Lung (tissue), 12 donors: ENCODE results near the gene MS4A13. TPM values are rescaled to one million over a fixed set of nuclear protein-coding genes. Genes with fewer than 3 reads are reported as not detected.

Experiments
- ATAC-seq: fragments of 200-7000 bp; cut with Tn5 transposase; one replicate; pipeline ENCODE4 v1.9.1; 2020; ENCODE audit warnings: moderate number of reproducible peaks; ENCODE audit not compliant: insufficient read depth, low FRiP score
- DNase-seq, 3 donors: peaks; one replicate each; pipeline ENCODE4 v3.0.0-alpha.2; 2013 to 2017
- H3K27ac ChIP-seq, 2 donors: one replicate each; pipeline ENCODE4 v1.5.1; 2013; ENCODE audit warnings: mild to moderate bottlenecking in 2 of 2, moderate library complexity in 2 of 2, control low read depth in 1 of 2, inconsistent platforms in 1 of 2, low read depth in 1 of 2, low read length in 1 of 2
- H3K27me3 ChIP-seq, 3 donors: one replicate each; pipeline ENCODE4 v1.5.1; 2013; ENCODE audit warnings: low read length in 2 of 3; ENCODE audit not compliant: control insufficient read depth in 3 of 3, insufficient read depth in 3 of 3
- H3K36me3 ChIP-seq, 4 donors: one replicate each; pipeline ENCODE4 v1.5.1; 2013; ENCODE audit warnings: low read length in 4 of 4, mild to moderate bottlenecking in 1 of 4, moderate library complexity in 1 of 4; ENCODE audit not compliant: control insufficient read depth in 4 of 4, insufficient read depth in 4 of 4
- H3K4me1 ChIP-seq, 5 donors: one replicate each; pipeline ENCODE4 v1.5.1; 2013; ENCODE audit warnings: low read length in 5 of 5, mild to moderate bottlenecking in 2 of 5, moderate library complexity in 1 of 5; ENCODE audit not compliant: control insufficient read depth in 5 of 5, insufficient read depth in 5 of 5
- H3K4me3 ChIP-seq: one replicate; pipeline ENCODE4 v1.5.1; 2013; ENCODE audit warnings: mild to moderate bottlenecking, control low read depth, moderate library complexity
- H3K9ac ChIP-seq, 2 donors: one replicate each; pipeline ENCODE4 v1.5.1; 2013; ENCODE audit warnings: low read length in 2 of 2, control low read depth in 1 of 2; ENCODE audit not compliant: insufficient read depth in 1 of 2
- H3K9me3 ChIP-seq, 4 donors: one replicate each; pipeline ENCODE4 v1.5.1; 2013; ENCODE audit warnings: low read length in 3 of 4, mild to moderate bottlenecking in 1 of 4, moderate library complexity in 1 of 4; ENCODE audit not compliant: control insufficient read depth in 4 of 4, insufficient read depth in 3 of 4
- CTCF ChIP-seq: IDR thresholded peaks from 2 replicates; pipeline ENCODE4 v1.5.1; 2012; ENCODE audit warnings: mild to moderate bottlenecking; ENCODE audit errors: control extremely low read depth, extremely low read depth
- WGBS, 2 donors: extraction: QIAGEN DNeasy Blood & Tissue Kit; methylation state at CpG; one replicate each; pipeline ENCODE4 v1.1.7; 2013; 5-methylcytosine and 5-hydroxymethylcytosine counted together
- polyA plus RNA-seq, 2 donors: library from polyadenylated mRNA; stranded (reverse); fragments of 200-250 nt; gene quantifications; one replicate each; pipeline ENCODE4 v1.2.1, GENCODE V29; 2013
- total RNA-seq, 2 donors: library from RNA; depleted of rRNA in 1 of 2; stranded (reverse); fragments of >200 nt in 1 of 2; gene quantifications; one replicate each; pipeline ENCODE4 v1.2.1, GENCODE V29; 2014 to 2021
- donor health status: control.
- donor health status: control.
- donor health status: Bipolar disorder and iron deficiency.
- donor health status: healthy.
- donor health status: DM: yes; HTN: yes; CAD: no.

Gene MS4A13
- total and polyA plus RNA-seq, 4 donors = not detected

- WGBS, 2 donors = 92 to 93% methylated on average over 5 of the region's 5 CpGs
- no peaks in the 10 kb centered on the region for H3K4me1 ChIP-seq
- H3K36me3 ChIP-seq = no peaks in the 10 kb centered on the region
- no peak for TF ChIP-seq CTCF
- no peak overlapping the region for H3K27ac ChIP-seq
- ATAC-seq (no peak), DNase-seq (no peak)
- H3K9ac ChIP-seq = no peak overlapping the region
- H3K27me3 ChIP-seq = no peaks in the 10 kb centered on the region
- H3K4me3 ChIP-seq = no peak overlapping the region
- peaks cover 0 to 3% (median 1%) of the 10 kb centered on the region in 4 donors for H3K9me3 ChIP-seq
Observed at GRCh38 chr11:60544077-60544476, 28.9 kb downstream of the MS4A13 start.

DNA sequence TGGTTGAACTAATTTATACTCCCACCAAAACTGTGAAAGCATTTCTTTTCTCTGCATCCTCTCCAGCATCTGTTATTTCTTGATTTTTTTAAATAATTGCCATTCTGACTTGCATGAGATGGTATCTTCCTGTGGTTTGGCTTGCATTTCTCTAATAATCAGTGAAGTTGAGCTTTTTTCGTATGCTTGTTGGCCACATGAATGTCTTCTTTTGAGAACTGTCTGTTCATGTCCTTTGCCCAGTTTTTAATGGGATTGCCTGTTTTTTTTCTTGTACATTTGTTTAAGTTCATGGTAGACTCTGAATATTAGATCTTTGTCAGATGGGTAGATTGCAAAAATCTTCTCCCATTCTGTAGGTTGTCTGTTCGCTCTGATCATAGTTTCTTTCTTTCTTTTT, 46.1 kb downstream of the MS4A13 start:
- H3K27me3 ChIP-seq = no peaks in the 10 kb centered on the region
- WGBS, 2 donors = 37 to 38% methylated on average over 2 of the region's 2 CpGs
- H3K36me3 ChIP-seq = no peaks in the 10 kb centered on the region
- DNase-seq = no peak
- H3K4me1 ChIP-seq = no peaks in the 10 kb centered on the region
- no peak for TF ChIP-seq CTCF
- peaks cover 0 to 13% (median 7%) of the 10 kb centered on the region in 4 donors for H3K9me3 ChIP-seq
- ATAC-seq = no peak
- no peak overlapping the region for H3K9ac ChIP-seq
- H3K27ac ChIP-seq = no peak overlapping the region
- H3K4me3 ChIP-seq = no peak overlapping the region

- no peaks in the 10 kb centered on the region for H3K27me3 ChIP-seq
Observed at GRCh38 chr11:60563553-60564235, 48.5 kb downstream of the MS4A13 start.

More at GRCh38 chr11:60563553-60564235, 48.5 kb downstream of the MS4A13 start:
- ATAC-seq = no peak
- Histone ChIP-seq H3K27ac (no peak overlapping the region), H3K9ac (no peak overlapping the region), H3K36me3 (no peaks in the 10 kb centered on the region), H3K9me3 (peaks cover 0 to 13% (median 7%) of the 10 kb centered on the region in 4 donors), H3K4me1 (no peaks in the 10 kb centered on the region), H3K4me3 (no peak overlapping the region)
- TF ChIP-seq CTCF = no peak
- WGBS, 2 donors = 68 to 70% methylated on average over 8 of the region's 8 CpGs
- no peak for DNase-seq
